Hematopoietic multipotent progenitor cell treated with erythropoietin and hydrocortisone succinate and interleukin-3 and kit ligand, for 8 days (in vitro differentiated cells): Measurements from ENCODE around the gene CALHM3.
"Not testable (repeated sequence)": the region's sequence is repeated elsewhere in the genome, so short reads cannot be mapped to it uniquely, and the experiment has no call there.

Experiments used
- DNase-seq: peaks from one replicate; pipeline ENCODE4 v3.0.0-alpha.2; 2015

CALHM3 gene

DNA sequence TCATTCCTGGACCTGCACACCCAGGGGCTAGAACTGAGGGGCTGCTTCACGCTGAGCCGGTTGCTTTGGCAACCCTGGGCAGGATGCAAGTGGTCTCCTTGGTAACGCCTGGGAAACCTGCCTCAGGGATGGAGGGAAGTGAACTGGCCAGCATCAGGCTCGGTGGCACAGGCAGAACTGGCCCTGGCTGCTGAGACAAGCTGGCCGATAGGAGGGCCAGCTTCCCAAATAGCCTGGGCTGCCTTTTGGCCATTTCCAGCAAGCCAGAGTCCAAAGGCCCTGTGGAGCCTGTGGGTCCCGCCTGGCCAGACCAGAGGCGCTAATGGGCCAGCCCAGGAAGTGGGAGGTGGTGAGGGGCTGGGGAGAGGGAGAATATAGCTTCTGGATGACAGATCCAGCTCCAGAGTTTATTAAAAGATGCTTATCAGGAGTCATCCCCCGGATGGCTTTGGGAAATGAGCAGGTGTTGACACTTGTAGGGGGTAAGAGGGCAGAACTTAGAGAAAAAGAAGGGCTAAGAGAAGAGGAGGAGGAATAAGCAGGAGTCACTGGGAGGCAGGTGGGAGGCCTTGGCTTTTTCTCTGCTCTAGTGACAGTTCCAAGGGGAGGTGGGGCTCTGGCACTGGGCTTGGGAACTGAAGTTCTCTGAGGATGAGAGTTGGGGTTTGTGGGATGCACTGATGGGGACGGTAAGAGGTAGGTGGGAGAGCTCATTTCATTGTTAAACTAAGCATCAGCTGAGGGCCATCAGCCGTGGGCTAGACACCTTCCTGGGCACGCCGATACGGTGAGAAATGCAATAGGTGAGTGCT, 24.0 kb upstream of the CALHM3 start:
- DNase-seq = no peak

DNA sequence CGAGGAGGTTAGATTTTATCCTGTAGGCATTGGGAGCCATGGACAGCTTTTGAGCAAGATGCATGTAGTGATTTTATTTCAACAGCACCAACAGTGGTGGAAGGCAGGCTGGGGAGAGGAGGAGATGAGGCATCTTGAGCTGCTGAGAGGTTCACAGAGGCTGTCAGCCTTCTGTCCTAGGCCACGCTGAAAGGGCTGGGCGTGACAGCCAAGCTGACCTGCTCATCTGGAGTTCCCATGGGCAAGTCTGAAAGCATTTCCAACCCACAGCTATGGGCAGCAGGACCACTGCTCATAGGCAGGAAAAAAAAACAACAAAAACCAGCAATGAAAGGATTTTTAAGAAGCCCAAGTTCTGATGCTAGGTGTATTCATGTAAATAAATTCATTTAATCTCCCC, 22.1 kb upstream of the CALHM3 start:
- no peak for DNase-seq

DNA sequence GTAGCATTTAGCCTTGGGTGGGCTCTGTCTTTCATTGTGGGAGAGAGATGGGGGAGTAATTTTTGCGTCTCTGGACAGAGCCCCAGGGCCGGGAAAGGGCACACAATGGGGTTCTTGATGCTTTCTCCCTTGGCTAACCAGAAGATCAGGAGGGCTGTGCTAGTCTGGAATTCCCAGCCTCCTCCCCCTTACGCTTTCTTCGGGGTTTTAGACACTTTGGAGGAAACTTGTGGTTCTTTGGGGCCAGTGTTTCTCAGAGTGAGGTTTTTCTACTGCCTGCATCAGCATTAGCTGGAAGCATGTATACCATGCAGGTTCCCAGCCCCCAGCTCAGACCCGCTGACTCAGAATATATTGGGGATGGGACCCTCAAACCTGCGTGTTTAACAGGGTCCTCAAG, 21.4 kb upstream of the CALHM3 start:
- no peak for DNase-seq

DNA sequence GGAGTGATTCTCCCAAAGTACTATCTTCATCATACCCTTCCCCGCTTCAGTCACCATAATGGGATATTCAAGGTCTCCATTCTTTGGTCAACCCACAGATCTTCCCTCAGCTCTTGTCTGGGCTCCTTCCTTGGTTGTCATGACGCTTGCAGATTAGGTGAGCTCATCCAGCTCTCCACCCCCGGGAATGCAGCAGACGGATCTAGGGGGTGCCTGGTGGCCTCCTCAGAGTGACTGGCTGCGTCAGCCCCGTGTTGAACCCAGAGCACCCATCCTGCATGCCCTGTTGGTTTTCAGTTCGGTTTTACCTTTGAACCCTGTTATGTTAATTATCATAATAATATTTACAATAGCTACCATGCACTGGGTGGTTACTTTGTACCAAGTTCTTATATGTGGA, 20.8 kb upstream of the CALHM3 start:
- DNase-seq = no peak

DNA sequence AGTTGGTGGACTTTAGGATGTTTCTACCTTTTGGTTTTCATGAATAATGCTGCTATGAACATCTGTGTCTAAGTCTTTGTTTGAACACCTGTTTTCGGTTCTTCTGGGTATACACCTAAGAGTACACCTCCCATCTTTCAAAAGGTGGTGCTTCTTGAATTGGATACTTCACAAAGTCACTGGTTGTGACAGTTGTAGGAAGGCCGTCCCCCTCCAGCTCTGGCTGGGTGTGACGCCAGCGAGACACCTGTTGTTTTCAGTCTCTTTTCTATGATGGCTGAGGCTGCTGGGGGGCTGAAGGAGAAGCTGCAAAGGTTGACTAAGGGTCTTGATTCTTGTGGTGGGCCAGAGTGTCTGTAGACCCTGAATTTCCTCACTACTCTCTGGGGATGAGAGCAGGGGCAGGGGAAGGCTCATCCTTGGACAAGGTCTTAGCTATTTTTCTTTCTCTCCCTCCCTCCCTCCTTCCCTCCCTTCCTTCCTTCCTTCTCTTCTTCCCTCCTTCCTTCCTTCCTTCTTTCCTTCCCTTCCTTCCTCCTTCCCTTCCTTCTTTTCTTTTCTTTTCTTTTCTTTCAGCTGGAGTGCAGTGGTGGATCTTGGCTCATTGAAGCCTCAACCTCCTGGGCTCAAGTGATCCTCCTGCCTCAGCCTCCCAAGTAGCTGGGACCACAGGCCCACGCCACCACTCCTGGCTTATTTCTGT, 20.0 kb upstream of the CALHM3 start:
- no peak for DNase-seq

DNA sequence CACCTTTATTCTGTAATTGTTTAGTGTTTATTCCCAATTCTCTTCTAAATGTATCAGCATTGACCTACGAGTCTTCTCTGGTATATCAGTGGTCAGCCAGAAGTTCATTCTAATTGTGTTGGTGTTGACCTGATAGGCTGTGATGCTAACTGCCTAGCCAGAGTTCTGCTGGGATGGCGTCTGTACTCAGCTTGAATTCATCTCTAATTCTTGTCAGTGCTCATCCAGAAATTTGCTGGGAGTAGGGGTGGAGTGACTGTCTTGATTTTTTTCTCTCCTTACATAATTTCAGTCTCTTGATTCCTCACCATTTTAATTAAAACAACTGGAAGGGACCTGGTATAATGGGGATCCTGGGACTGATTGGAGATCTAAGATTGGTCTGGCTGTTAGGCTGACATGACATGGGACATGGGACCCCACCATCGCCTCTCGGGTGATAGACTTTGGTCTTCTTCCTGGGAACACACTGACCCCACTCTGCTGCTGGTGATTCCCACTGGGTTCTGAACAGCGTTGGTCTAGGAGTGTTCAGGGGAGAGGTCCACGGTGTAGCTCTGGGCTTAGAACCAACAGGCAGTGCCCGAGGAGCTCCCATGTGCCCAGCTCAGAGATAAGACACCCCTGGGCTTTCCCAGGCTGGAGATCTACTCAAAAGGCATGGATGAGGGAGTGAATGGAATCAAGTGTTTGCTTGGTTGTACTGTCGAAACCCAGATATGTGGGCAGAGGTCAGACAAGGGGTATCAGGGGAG, 18.3 kb upstream of the CALHM3 start:
- DNase-seq = no peak

DNA sequence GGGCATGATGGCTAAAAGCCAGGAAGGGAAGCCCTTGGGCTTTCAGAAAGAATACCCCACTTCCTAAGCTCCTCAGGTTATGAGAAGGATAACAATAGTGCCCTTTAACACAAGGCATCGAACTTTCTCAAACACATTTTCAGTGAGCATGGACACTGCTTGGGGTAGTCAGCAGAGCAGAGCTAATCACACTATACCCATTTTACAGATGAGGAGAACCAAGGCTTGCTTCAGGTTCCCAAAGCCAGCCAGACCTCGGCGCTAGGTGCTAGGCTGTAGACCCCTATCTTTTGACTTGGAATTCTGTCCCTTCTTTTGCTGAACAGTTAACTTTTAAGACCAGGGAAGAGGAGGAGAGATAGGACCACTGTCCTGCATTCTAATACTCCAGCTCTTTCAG, 16.3 kb upstream of the CALHM3 start:
- no peak for DNase-seq

DNA sequence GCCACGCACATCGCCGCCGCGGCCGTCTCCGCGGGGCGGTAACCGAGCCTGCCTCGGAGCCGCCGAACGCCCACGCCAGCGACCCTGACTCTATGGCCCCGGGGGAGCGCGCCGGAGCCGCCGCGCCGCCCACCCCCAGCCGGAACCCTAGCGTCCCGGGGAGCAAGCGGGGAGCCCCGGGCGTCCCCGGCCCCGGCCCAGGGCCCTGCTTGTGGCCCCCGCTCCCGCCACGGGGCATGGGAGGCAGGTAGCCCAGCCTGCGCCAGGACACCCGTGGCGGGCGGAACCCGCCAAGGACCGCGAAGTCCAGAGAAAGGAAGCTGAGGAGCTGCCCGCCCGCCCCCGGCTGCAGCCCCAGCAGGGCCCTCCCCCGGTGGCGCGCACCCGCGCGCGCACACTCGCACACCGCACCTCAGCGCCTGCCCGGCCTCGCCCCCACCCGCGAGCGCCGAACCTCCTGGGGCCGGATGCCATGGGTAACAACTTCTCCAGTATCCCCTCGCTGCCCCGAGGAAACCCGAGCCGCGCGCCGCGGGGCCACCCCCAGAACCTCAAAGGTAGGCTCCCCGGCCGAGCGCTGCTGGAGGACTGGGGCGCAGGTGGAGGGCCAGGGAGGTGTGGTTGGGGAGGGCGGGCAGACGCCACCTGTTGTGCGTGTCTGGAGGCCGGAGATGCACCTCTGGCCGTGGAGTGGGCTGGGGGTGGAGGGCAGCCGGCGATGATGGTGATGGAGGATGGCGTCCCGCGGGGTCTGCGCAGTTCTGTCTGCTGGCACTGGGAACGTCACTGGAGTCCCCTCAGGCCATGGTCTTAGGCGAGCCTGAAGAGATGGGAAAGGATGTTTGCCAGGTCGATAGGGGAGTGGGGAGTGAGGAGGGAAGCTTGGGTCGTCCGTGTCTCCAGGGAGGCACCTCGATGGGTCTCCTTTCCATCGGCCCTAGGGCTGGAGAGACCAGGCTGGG, 15.2 kb upstream of the CALHM3 start:
- no peak for DNase-seq

DNA sequence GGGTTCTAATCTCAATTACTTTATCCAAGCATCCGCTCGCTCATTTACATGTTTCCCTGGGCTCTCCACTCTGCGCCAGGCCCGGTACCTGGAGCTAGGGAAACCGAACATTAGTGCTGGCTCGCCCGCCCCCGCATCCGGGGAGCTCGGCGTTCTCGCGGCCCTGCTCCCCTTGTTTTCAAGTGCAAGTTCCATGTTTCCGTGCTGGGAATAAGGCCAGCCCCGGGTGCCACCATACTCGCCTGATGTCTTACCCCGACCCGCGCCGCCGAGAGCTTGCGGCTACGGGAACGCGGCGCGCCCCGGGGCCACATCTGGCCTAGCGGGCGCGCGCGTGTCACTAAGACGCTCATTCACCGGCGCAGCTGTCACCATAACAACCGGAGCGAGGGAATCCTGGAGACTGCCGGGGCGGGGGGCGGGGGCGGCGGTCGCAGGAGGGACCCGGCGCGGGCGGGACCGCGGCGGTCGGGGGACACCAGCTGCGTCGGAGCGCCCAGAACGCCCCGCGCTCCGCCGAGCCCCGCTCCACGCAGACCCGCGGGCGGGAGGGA, 14.4 kb upstream of the CALHM3 start, which contains the start of gene NEURL1:
Gene NEURL1, plus strand, starts transcription at position 344 of the 554 bp plus-strand sequence. CDS start 683 bp downstream, outside the sequence.
- no peak for DNase-seq

DNA sequence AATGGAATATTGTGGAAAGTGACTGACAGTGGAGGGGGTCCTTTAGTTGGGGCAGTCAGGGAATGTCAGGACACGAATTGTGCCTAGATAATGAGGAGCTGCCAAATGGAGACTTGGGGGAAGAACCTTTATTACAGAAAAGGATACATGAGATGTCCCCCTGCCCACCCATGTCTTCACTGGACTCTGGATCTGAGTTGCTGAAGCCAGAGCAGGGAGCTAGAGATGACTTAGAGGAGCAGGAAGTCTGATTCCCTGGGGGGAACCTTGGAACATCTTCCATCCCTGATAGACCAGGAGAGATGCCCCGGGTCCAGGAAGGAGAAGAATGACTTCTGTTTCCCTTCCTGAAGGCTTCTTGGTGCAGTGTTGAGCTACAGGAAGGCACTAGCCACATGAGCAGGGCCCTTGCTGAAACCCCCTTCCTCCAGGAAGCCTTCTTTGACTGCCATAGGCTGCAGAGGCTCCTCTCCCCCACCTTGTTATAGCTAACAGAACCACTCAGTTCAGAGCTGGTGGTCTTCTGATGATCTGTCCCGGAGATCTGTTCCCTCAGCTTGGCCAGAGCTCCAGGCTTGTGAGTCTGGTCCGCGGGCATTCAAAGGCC, 13.7 kb upstream of the CALHM3 start:
- DNase-seq = no peak

DNA sequence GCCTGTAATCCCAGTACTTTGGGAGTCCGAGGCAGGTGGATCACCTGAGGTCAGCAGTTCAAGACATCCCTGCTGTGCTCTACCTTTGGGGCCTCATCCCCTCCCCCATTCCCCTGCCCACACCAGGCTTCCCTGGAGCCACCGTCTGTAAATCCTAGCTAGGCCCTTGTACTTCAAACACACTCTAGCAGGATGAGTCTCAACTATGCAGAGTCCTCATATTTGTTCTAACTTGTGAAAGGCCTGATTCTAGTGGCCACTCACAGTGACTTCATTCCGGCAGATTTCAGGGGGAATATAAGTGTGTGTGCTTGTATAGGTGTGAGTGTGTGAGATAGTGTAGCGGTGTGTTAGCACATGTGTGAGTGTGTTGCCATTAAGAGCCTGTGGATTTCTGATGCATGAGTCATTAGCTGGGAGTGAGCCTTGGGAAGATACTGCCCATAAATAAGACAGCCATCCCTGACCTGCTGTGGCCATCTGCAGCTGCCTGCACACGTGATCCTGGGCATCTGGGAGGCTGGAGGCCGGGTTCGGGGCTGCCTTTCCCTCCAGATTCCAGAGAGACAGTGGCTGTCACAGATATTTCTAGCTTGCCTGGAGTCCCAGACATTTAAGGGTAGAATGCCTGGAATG, 12.8 kb upstream of the CALHM3 start:
- DNase-seq = no peak

DNA sequence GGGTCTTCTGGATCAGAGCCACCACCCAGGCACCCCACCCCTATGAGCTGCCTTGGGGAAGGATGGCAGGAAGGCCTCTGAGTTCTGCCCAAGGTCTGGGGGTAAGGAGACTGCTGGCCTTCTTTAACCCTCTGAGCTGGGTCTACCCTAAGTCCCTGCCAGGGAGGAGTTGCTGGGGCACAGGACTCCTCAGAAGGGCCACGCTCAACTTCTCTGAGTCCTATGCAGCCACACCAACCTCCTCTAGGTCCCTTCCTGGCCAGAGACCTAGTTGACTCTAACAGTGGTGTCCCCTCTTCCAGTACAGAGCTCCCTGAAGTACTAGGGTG, 11.9 kb upstream of the CALHM3 start:
- no peak for DNase-seq

DNA sequence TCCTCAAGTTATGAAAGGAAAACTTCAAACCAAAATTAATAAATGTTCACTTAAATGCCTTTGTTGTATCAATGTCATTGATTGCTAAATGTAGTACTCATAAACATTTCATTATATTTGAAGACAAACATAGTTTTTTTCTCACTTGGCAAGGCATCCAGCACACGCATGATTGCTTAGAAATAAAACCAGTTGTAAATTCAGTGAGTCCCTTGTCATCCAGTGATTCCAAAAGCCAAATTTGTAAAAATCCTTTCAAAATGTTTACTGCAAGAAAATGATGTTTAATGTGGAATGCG, 8.3 kb upstream of the CALHM3 start:
- no peak for DNase-seq

DNA sequence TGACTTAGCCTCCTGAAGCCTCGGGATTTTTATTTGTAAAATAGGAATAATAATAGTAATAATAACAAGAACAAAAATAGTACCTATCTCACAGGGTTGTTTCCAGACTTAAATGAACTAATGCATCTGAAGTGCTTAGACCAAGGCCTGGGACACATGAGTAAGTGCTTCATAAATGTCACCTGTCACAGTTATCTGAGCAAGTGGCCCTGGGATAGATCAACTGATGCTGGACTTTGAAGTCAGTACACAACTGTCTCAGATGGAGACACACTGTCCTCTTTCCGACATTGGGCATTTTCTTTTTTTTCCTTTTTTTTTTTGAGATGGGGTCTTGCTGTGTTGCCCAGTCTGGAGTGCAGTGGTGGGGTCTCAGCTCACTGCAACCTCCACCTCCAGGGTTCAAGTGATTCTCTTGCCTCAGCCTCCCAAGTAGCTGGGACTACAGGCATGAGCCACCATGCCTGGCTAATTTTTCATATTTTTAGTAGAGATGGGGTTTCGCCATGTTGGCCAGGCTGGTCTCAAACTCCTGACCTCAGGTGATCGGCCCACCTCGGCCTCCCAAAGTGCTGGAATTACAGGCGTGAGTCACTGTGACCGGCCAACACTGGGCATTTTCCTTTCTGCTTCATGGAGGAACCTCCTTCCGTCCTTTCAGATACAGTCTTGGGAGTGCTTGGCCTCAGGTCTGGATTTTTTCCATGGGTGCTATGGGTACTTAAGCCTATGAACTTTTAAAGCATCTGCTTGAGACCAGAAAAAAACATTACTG, 7.8 kb upstream of the CALHM3 start:
- DNase-seq = not testable (repeated sequence)

DNA sequence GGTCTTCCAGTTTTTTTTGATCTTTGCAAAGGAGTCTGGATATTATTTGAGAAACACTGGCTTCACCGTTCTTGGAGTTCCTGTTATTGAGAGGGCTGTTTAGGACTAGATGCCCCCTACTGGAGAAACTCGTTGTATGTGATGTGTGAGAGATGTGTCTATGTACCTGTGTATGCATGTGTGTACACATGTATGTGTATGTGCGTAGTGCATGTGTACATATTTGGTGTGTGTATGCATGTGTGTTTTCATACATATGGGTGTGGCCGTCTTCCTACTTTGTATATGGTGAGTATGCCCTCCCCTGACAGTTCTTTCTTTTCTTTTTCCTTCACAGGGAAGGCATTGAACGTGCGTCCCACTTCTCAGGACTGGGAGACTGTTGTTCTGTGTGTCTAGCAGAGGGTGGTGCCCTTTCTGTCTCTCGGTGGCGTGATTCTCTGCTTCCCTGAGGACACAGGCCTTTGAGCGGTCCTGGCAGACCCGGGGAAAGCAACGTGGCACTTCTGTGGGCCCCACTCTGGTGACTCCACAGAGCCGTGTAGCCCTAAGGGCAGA, 3.0 kb upstream of the CALHM3 start:
- DNase-seq = peak; percentile 72

DNA sequence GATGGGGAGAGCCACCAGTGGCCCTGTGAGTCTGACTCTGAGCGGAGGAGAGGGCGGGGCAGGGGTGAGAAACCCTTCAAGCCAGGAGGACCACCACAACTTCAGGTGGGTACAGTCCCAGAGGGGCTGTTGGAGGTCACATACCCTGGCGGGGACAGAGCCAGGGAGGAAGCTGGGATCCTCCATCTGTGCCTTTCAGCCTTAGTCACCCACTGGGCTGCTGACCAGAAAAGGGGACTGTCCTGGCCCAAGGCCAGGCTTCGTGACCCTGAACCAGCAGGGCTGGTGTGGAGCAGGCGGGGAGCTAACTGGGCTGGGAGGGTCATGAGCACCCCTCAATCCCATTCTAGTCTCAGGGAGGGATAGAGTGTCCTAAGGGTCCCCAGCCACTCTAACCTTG, 1.5 kb upstream of the CALHM3 start:
- DNase-seq = no peak

DNA sequence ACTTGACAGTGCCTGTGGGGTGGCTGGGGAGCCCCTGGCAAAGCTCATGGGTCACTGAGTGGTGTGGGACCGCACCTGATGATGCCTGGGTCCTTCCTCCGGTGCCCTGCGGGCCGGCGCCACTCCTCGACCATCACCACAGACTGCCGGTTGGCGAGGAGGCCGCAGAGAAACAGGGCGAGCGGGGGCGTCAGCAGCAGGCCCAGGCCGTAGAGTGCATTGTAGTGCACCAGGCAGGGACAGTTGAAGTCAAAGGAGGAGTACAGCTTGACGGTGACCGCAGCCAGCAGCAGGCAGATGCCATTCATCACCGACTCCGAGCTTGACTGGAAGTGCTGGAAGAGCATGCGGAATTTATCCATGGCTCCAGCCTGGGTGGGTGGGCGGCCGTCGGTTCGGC, 369 bp downstream of the CALHM3 start:
- no peak for DNase-seq

DNA sequence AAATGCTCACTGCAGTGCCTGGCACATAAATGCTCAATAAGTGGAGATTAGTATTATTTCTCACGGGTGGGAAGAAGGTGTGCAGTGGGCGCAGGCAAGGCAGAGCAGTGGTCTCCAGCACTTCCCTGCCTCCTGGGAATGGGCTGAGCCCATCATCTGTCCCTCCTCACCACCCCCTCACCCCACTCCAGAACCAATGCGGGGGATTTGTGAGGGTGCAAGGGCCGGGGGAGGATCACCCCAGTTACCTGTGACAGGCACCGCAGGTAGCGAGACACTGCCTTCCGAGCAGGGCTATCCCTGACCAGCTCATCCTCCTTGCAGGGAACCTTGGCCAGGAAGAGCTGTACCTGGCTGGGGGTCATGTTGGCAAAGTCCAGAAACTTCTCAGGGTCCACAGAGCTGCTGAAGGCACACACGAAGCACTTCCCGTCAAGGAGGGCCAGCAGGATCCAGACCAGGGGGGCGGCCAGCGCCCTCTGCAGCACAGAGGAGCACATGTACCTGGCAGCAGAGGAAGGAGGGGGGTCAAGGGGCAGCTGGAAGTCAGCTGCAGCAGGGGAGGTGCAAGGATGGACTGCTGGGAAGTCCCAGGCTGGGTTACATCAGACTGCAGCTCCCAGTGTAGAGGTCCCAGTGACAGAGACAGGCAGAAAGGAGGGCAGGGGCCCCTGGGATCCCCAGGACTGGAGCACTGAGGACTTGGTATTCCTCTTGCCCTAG, 2.8 kb downstream of the CALHM3 start:
- DNase-seq = no peak

DNA sequence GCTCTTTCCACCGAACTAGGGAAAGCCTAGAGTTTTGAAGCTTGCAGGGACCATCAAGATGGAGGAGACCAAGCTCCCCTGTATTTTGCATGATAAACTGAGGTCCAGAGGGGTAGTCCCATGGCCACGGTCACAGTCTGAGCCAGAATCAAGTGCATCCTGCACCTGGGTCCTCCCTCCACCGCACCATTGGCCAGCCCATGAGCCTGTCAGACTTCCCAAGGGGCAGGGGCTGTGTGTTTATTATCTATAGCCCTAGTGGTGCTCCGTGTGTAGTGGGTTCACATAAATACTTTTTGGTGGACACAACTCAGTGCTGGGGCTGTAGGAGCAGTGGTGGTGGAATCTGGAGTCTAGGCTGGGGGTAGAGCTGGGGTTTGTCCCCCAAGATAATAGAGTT, 3.6 kb downstream of the CALHM3 start:
- DNase-seq = no peak

DNA sequence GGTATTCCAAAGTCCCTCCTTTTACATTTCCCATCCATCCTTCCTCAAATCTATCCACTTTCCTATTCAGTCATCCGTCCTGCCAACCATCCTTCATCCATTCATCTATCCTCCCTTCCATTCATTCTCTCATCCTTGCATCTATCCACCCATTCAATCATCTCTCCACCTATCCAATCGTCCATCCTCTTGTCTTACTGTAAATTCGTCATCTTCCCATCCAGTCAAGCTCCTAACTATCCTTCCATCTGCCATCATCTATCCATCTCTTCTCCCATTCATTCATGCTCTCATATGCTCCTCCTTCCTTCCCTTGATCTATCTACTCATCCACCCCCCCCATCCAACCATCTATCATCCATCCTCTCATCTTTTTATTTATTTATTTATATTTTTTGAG, 5.0 kb downstream of the CALHM3 start:
- DNase-seq = no peak
